MV-4-11 (cell line): ENCODE data around the gene LARGE1.

ENCODE experiments used
- DNase-seq: peaks from one replicate; lab custom pipeline; 2025; lab: John Stamatoyannopoulos, UW

LARGE1 gene

DNA sequence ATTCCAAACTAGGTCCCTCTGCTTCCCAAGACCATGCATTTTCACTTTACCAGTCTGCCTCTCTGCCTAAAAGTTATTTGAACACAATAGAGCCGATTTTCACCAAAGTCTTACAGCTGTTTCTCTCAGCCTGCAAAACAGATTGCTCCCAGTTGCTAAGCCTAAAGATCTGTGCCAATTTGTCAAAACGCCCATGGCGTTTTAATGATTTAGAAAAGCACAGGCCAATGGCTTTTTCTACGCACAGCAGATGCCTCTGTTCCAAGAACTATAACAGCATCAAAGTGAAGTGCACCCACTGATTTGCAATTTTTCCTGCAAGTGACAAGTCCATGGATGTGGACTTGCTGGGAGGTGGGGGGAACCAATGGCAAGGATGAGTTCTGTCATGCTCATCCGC, 688.2 kb downstream of the LARGE1 start:
- no peak for DNase-seq

DNA sequence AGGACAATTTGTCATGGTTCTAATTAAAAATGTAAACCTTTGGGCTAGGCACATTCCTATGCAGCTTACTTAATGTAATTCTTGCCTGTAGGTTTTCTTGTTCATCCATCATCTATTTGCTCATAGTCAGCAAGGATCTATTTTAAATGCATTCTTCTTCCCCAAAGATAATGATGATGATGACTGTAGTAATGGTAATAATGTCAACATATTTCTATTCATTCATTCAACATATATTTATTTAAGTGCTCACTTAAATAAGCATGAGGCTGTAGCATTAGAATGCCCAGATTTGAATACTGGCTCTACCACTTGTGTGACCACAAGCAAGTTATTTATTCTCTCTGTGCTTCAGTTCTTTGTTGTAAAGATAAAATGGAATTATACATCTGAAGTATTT, 692.5 kb downstream of the LARGE1 start:
- DNase-seq: no peak

DNA sequence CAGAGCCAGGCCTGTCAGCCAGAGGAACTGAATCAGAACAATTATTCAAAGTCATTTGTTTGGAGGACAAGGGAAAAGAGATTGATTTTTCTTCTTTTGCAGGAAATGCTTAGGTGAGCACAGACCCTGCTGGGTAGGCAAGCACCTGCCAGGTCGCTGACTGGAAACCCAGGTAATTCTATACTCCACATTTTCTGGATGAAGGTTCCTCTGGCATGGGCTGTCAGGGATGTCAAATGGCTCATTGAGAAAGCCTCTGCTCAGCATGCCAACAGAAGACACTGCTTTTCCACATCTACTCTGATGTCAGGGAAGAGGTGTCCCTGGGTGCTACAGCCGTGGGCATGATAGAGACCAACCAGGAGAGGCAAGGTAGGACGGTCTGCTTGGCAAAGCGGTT, 695.4 kb downstream of the LARGE1 start:
- DNase-seq: no peak
